OCI-LY1 (cell line): ENCODE measurements around the gene HTR1D.
"Not testable (repeated sequence)": the region's sequence is repeated elsewhere in the genome, so short reads cannot be mapped to it uniquely, and the experiment has no call there.

ENCODE experiments used
- H2AFZ ChIP-seq: fragments of 200-600 bp; sonication (generic), shearing (Covaris generic); 2 replicates; pipeline ENCODE4 v1.6.0; 2014; ENCODE audit warnings: antibody characterized with exemption, mild to moderate bottlenecking, low read length
- H3F3A ChIP-seq: fragments of 200-600 bp; sonication (generic), shearing (Covaris generic); 2 replicates; pipeline ENCODE4 v1.6.0; 2014; ENCODE audit warnings: mild to moderate bottlenecking, antibody characterized with exemption, low read length, moderate library complexity; ENCODE audit not compliant: insufficient read depth
- H3K27ac ChIP-seq: fragments of 200-600 bp; sonication (generic); 2 replicates; pipeline ENCODE4 v1.5.1; 2014; ENCODE audit warnings: low read length, mixed run types, mild to moderate bottlenecking, low read depth; ENCODE audit not compliant: poor library complexity, severe bottlenecking
- H3K27me3 ChIP-seq: fragments of 200-600 bp; sonication (generic); 2 replicates; pipeline ENCODE4 v1.6.0; 2014; ENCODE audit warnings: antibody characterized with exemption, mild to moderate bottlenecking, low read length, moderate library complexity; ENCODE audit not compliant: insufficient read depth
- H3K36me3 ChIP-seq: fragments of 200-600 bp; sonication (generic); 2 replicates; pipeline ENCODE4 v1.6.1; 2014; ENCODE audit warnings: mild to moderate bottlenecking, antibody characterized with exemption, low read length, moderate library complexity, mixed read lengths; ENCODE audit not compliant: insufficient read depth
- H3K4me1 ChIP-seq: fragments of 200-600 bp; sonication (generic); 2 replicates; pipeline ENCODE4 v1.5.1; 2014; ENCODE audit warnings: mild to moderate bottlenecking, low read length, moderate library complexity; ENCODE audit not compliant: insufficient read depth, severe bottlenecking
- H3K4me2 ChIP-seq: fragments of 200-600 bp; sonication (generic), shearing (Covaris generic); 2 replicates; pipeline ENCODE4 v1.6.1; 2014; ENCODE audit warnings: low read length
- H3K4me3 ChIP-seq: fragments of 200-600 bp; sonication (generic); 2 replicates; pipeline ENCODE4 v1.5.1; 2014; ENCODE audit warnings: low read length, low read depth, mild to moderate bottlenecking, mixed read lengths; ENCODE audit not compliant: poor library complexity, severe bottlenecking
- H3K79me2 ChIP-seq: fragments of 200-600 bp; shearing (Covaris generic); 2 replicates; pipeline ENCODE4 v1.6.1; 2016; ENCODE audit warnings: mixed run types, low read length, mixed read lengths; ENCODE audit not compliant: insufficient read depth
- H3K9ac ChIP-seq: fragments of 200-600 bp; sonication (generic), shearing (Covaris generic); 2 replicates; pipeline ENCODE4 v1.6.1; 2014; ENCODE audit warnings: mild to moderate bottlenecking, low read length, mixed read lengths
- H3K9me2 ChIP-seq: fragments of 200-600 bp; sonication (generic), shearing (Covaris generic); 2 replicates; pipeline ENCODE4 v1.6.1; 2014; ENCODE audit warnings: low read depth, mild to moderate bottlenecking, low read length, mixed read lengths
- H3K9me3 ChIP-seq: fragments of 200-600 bp; shearing (Covaris generic); 2 replicates; pipeline ENCODE4 v1.6.1; 2014; ENCODE audit warnings: low read length, mixed read lengths
- H4K20me1 ChIP-seq: fragments of 200-600 bp; sonication (generic), shearing (Covaris generic); 2 replicates; pipeline ENCODE4 v1.6.0; 2016; ENCODE audit warnings: mild to moderate bottlenecking, low read length; ENCODE audit not compliant: insufficient read depth
- CTCF ChIP-seq: fragments of 200-600 bp; sonication (generic), shearing (Covaris generic); IDR thresholded peaks from 2 replicates; pipeline ENCODE4 v1.5.1; 2017; ENCODE audit warnings: mild to moderate bottlenecking, antibody characterized with exemption, low read length, moderate library complexity, mixed read lengths
- EZH2 ChIP-seq: fragments of 200-600 bp; sonication (generic), shearing (Covaris generic); IDR thresholded peaks from 2 replicates; pipeline ENCODE4 v1.8.0; 2017; ENCODE audit warnings: borderline replicate concordance, mixed run types, mild to moderate bottlenecking, antibody characterized with exemption, low read length, moderate library complexity, mixed read lengths

Gene HTR1D

GRCh38 chr1:23210351-23210785, 6.9 kb downstream of the HTR1D start:
- Histone ChIP-seq H3K27me3 (no peaks in the 10 kb centered on the region), H3K9me2 (no peaks in the 10 kb centered on the region), H3K27ac (no peak overlapping the region), H3K9ac (no peak overlapping the region), H3K4me2 (no peak overlapping the region), H3K9me3 (no peaks in the 10 kb centered on the region), H3K4me1 (no peaks in the 10 kb centered on the region), H3K79me2 (no peaks in the 10 kb centered on the region), H2AFZ (no peak overlapping the region), H3K4me3 (no peak overlapping the region), H4K20me1 (no peaks in the 10 kb centered on the region), H3F3A (no peaks in the 10 kb centered on the region), H3K36me3 (no peaks in the 10 kb centered on the region)
- TF ChIP-seq CTCF (0 out of 2 replicates have a peak, but pooled peaks have one; percentile 9), EZH2 (no peak)

DNA sequence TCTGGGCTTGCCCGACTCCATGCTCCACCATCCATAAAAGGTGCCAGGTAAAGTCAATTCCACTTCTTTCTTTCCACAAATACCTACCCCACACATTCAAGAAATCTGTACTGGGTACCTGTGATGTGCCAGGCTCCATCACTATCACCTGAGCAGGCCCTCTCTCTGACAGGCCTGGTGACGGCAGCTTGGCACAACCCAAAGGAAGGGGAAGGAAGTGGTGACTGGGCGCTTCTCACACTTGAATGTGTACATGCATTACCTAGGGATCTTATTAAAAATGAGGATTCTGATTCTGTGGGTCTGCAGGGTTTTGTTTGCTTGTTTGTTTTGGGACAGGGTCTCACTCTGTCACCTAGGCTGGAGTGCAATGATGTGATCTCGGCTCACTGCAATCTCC, 7.5 kb downstream of the HTR1D start:
- TF ChIP-seq EZH2 = no peak
- TF ChIP-seq CTCF = no peak
- H3K79me2 ChIP-seq = no peaks in the 10 kb centered on the region
- no peak overlapping the region for H3K9ac ChIP-seq
- no peaks in the 10 kb centered on the region for H3K36me3 ChIP-seq
- no peaks in the 10 kb centered on the region for H4K20me1 ChIP-seq
- H3K4me3 ChIP-seq = no peak overlapping the region
- no peaks in the 10 kb centered on the region for H3K9me3 ChIP-seq
- no peaks in the 10 kb centered on the region for H3F3A ChIP-seq
- H3K9me2 ChIP-seq = no peaks in the 10 kb centered on the region
- H3K27me3 ChIP-seq = no peaks in the 10 kb centered on the region
- no peak overlapping the region for H2AFZ ChIP-seq
- no peaks in the 10 kb centered on the region for H3K4me1 ChIP-seq
- no peak overlapping the region for H3K27ac ChIP-seq
- H3K4me2 ChIP-seq = no peak overlapping the region

DNA sequence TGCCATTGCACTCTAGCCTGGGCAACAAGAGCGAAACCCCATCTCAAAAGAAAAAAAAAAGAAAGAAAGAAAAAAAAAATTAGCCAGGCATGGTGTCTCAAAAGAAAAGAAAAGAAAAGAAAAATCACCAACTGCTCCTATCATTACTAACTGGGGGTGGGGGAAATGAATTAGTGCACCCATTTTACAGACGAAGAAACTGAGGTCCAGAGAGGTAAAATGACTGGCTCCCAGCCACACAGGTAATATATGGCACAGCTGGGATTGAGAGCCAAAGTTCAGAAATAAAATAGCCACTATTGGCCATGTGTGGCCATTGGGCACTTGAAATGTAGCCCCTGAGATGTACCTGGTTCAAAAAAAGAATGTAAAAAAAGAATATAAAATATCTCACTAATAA, 8.8 kb downstream of the HTR1D start:
- Histone ChIP-seq H2AFZ (no peak overlapping the region), H3K4me1 (no peaks in the 10 kb centered on the region), H3K9ac (no peak overlapping the region), H4K20me1 (no peaks in the 10 kb centered on the region), H3F3A (no peaks in the 10 kb centered on the region), H3K4me2 (no peak overlapping the region), H3K36me3 (no peaks in the 10 kb centered on the region), H3K79me2 (no peaks in the 10 kb centered on the region), H3K4me3 (no peak overlapping the region), H3K9me2 (no peaks in the 10 kb centered on the region), H3K27me3 (no peaks in the 10 kb centered on the region), H3K9me3 (no peaks in the 10 kb centered on the region), H3K27ac (no peak overlapping the region)
- TF ChIP-seq CTCF (no peak), EZH2 (no peak)

DNA sequence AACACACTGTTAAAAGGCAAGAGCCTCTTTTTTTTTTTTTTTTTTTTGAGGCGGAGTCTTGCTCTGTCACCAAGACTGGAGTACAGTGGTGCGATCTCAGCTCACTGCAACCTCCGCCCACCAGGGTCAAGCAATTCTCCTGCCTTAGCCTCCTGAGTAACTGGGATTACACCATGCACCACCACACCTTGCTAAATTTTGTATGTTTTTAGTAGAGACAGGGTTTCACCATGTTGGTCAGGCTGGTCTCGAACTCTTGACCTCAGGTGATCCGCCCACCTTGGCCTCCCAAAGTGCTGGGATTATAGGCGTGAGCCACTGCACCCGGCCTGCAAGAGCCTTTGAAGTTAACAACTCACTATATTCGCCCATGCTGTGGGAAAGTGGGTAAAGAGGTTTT, 9.6 kb downstream of the HTR1D start:
- not testable (repeated sequence) for H3K27ac ChIP-seq, H3K27me3 ChIP-seq, H2AFZ ChIP-seq, H3F3A ChIP-seq, H3K79me2 ChIP-seq, H3K4me3 ChIP-seq, H3K4me2 ChIP-seq, H3K9me2 ChIP-seq, H4K20me1 ChIP-seq, H3K36me3 ChIP-seq, H3K9me3 ChIP-seq, H3K4me1 ChIP-seq, H3K9ac ChIP-seq
